Activated B cell treated with CpG ODN at 0.5 μM for 24 hours (primary cell): ENCODE data around the gene SSBP2. TPM values are rescaled to one million over a fixed set of nuclear protein-coding genes. Genes with fewer than 3 reads are reported as not detected.
"Not testable (repeated sequence)": the region's sequence is repeated elsewhere in the genome, so short reads cannot be mapped to it uniquely, and the experiment has no call there.

Experiments
- ATAC-seq: fragments of 200-7000 bp; cut with Tn5 transposase; one replicate; pipeline ENCODE4 v1.10.0; 2021; ENCODE audit warnings: low read depth, mild to moderate bottlenecking, moderate library complexity
- CTCF ChIA-PET: fragments of 350-600 bp; sonication (Branson Sonifier 250); formaldehyde crosslinking; loops from one replicate; lab custom pipeline; 2021; ENCODE audit warnings: antibody characterized with exemption; lab: Charles Lee
- POLR2A ChIA-PET: fragments of 350-600 bp; sonication (Branson Sonifier 250); formaldehyde crosslinking; loops from one replicate; lab custom pipeline; 2021; ENCODE audit warnings: antibody characterized with exemption; lab: Charles Lee
- DNase-seq: peaks from one replicate; pipeline ENCODE4 v3.0.0; 2022
- H3K27ac Mint-ChIP-seq: one replicate; pipeline ENCODE4 v1.8.0; 2020; ENCODE audit warnings: mixed read lengths
- H3K27me3 Mint-ChIP-seq: one replicate; pipeline ENCODE4 v1.8.0; 2021; ENCODE audit warnings: mixed read lengths
- H3K36me3 Mint-ChIP-seq: one replicate; pipeline ENCODE4 v1.8.0; 2021; ENCODE audit warnings: low read depth, mixed read lengths
- H3K4me1 Mint-ChIP-seq: one replicate; pipeline ENCODE4 v1.8.0; 2021; ENCODE audit warnings: mixed read lengths
- H3K4me3 Mint-ChIP-seq: one replicate; pipeline ENCODE4 v1.8.0; 2020; ENCODE audit warnings: mild to moderate bottlenecking, mixed read lengths
- H3K9me3 Mint-ChIP-seq: one replicate; pipeline ENCODE4 v1.8.0; 2020; ENCODE audit warnings: mixed read lengths
- intact Hi-C: fragments of 100-400 bp; cut with micrococcal nuclease; formaldehyde crosslinking; loops from one replicate; pipeline ENCODE4 v1.15.1; 2024
- total RNA-seq: library from RNA; stranded (reverse); gene quantifications from 2 replicates; pipeline ENCODE4 v1.2.3, GENCODE V29; 2022
- TF ChIP-seq, protein P1 (sequence below): fragments of 200-600 bp; IDR thresholded peaks from one replicate; pipeline ENCODE4 v1.8.0; 2022; ENCODE audit warnings: antibody characterized with exemption, mild to moderate bottlenecking

Gene SSBP2
- total RNA-seq, 1 donor from 2014 or later, result 26.2 TPM

DNA sequence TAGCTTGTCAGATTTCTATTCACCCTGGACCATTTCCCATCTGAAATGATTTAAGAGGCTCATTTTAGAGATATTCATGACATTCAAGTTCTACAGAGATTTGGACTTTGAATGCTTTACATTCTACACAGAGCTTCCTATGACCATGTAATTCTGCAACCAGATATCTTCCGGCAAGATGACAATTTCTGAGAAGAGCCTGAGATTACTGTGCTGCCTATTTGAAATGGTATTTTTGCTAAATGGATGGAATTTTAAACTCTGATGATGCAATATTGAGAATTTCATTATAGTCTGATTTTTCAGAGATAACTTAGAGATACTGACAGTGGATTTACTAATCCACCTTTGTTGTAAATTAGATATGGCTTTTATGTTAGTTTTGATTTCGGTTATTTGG lies 341.0 kb downstream of the SSBP2 start:
- Mint-ChIP-seq H3K36me3 (peaks cover 17% of the 10 kb centered on the region), H3K27ac (no peak overlapping the region), H3K9me3 (no peaks in the 10 kb centered on the region), H3K27me3 (no peaks in the 10 kb centered on the region), H3K4me1 (no peaks in the 10 kb centered on the region), H3K4me3 (no peak overlapping the region)
- ChIA-PET CTCF (no interaction called here), POLR2A (no interaction called here)
- no peak for DNase-seq
- TF ChIP-seq, protein P1, sequence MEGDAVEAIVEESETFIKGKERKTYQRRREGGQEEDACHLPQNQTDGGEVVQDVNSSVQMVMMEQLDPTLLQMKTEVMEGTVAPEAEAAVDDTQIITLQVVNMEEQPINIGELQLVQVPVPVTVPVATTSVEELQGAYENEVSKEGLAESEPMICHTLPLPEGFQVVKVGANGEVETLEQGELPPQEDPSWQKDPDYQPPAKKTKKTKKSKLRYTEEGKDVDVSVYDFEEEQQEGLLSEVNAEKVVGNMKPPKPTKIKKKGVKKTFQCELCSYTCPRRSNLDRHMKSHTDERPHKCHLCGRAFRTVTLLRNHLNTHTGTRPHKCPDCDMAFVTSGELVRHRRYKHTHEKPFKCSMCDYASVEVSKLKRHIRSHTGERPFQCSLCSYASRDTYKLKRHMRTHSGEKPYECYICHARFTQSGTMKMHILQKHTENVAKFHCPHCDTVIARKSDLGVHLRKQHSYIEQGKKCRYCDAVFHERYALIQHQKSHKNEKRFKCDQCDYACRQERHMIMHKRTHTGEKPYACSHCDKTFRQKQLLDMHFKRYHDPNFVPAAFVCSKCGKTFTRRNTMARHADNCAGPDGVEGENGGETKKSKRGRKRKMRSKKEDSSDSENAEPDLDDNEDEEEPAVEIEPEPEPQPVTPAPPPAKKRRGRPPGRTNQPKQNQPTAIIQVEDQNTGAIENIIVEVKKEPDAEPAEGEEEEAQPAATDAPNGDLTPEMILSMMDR, result no peak
- intact Hi-C loops, result no loop called here
- ATAC-seq, result no peak

DNA sequence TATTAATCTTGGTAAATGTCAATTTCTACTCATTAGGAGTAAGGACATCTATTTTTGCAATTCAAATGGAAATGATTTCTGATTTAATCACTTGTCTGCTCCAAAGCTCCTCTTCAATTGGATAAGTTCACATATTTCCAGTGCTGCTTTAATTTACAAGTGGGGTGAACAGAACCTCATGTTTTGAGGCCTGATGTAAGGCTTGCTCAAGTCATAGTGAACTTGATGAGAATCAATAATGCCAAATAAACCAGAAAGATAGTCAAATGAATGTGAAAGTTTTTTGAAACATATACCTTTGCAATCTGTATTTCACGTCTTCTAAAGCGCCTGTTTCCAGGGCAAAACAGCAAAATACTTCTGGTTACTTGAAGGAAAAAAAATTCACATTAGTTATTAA lies 341.5 kb downstream of the SSBP2 start:
- TF ChIP-seq, protein P1, result no peak
- Mint-ChIP-seq H3K36me3 (peaks cover 12% of the 10 kb centered on the region), H3K27ac (no peak overlapping the region), H3K4me1 (no peaks in the 10 kb centered on the region), H3K4me3 (no peak overlapping the region), H3K9me3 (no peaks in the 10 kb centered on the region), H3K27me3 (no peaks in the 10 kb centered on the region)
- POLR2A ChIA-PET, result no interaction called here
- CTCF ChIA-PET, result no interaction called here
- DNase-seq, result no peak
- ATAC-seq, result no peak
- intact Hi-C loops, result no loop called here

DNA sequence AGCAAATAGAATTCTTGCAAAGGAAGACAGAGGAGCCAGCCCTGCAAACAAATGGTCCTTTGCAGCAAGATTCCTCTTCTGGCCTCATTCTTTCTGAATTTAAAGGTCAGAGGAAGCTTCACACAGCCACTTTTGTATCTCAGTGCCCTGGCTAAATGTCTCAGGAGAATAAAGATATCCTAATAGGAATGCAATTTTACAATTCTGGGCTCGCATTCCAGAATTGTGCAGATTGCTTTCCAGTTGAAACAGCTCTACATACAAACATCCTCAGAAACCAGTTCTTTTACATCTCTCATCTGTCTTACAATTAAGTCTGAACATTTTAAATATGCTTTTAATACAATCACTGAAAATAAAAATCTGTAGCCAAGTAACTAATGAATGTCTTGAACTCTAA lies 342.4 kb downstream of the SSBP2 start:
- DNase-seq (no peak), ATAC-seq (no peak)
- ChIA-PET POLR2A (no interaction called here), CTCF (no interaction called here)
- H3K9me3 Mint-ChIP-seq, result no peaks in the 10 kb centered on the region
- TF ChIP-seq, protein P1, result no peak
- peaks cover 8% of the 10 kb centered on the region for H3K36me3 Mint-ChIP-seq
- no peaks in the 10 kb centered on the region for H3K27me3 Mint-ChIP-seq
- H3K4me1 Mint-ChIP-seq, result no peaks in the 10 kb centered on the region
- intact Hi-C loops, result no loop called here
- no peak overlapping the region for H3K4me3 Mint-ChIP-seq
- no peak overlapping the region for H3K27ac Mint-ChIP-seq

DNA sequence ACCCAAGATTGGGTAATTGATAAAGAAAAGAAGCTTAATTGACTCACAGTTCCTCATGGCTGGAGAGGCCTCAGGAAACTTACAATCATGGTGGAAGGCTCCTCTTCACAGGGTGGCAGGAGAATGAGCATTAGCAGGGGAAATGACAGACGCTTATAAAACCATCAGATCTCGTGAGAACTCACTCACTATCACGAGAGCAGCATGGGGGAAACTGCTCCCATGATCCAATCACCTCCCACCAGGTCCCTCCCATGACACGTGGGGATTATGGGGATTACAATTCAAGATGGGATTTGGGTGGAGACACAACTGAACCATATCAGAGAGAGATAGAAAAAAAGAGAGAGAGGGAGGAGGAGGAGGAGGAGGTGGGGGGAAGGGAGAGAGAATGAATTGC lies 343.1 kb downstream of the SSBP2 start:
- H3K27me3 Mint-ChIP-seq, CTCF ChIA-PET, POLR2A ChIA-PET, H3K27ac Mint-ChIP-seq, H3K4me1 Mint-ChIP-seq, ATAC-seq, H3K36me3 Mint-ChIP-seq, H3K9me3 Mint-ChIP-seq, DNase-seq, H3K4me3 Mint-ChIP-seq, intact Hi-C loops: not testable (repeated sequence)

DNA sequence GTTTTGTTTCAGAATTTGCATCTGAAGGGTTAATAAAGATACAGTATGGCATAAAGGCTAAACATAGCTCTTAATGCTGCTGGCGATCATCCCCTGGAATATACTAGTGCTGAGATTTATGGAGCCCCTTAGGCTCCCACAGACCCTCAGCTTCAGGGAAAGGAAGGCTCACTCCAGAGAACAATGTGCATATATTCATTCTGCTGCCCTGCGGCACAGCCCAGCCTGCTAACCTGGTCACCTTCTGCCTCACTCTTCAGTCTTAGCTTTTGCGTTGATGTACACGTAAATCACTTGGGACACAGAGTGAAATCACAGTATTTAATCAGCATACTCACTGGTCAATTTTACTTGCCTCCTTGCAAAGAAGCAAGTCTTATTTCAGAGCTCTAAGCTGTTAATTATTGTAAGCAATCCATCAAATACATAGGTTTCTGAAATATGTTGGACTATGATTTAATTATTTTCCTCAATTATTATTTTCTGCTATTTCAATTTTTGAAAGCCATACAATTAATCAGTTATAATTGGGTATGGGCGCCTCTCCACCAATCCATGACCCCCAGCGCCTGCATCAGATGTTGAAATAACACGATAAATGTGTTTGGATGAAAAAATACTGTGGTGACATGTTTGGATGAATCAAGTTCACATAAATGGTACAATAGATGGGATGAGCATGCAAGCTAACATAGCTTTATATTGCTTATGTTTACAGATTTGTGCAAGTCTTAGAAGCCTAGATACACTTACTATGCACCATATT lies 345.6 kb downstream of the SSBP2 start:
- ATAC-seq (no peak), DNase-seq (no peak)
- peaks cover 5% of the 10 kb centered on the region for H3K36me3 Mint-ChIP-seq
- no peak overlapping the region for H3K4me3 Mint-ChIP-seq
- ChIA-PET CTCF (no interaction called here), POLR2A (no interaction called here)
- intact Hi-C loops, result no loop called here
- TF ChIP-seq, protein P1, result no peak
- no peaks in the 10 kb centered on the region for H3K27me3 Mint-ChIP-seq
- H3K4me1 Mint-ChIP-seq, result peaks cover 4% of the 10 kb centered on the region
- peaks cover 2% of the 10 kb centered on the region for H3K9me3 Mint-ChIP-seq
- no peak overlapping the region for H3K27ac Mint-ChIP-seq
